ENCODE data around the gene TMEM97.
"Not testable (repeated sequence)": the region's sequence is repeated elsewhere in the genome, so short reads cannot be mapped to it uniquely, and the experiment has no call there.

The TMEM97 gene

GRCh38 chr17:28338769-28339212 is 19.8 kb downstream of the TMEM97 start:
- not testable (repeated sequence) for DNase-seq

- DNase-seq = no peak
Observed at GRCh38 chr17:28339431-28339830, 20.4 kb downstream of the TMEM97 start.

- DNase-seq = no peak
Observed at GRCh38 chr17:28340374-28340773, 21.4 kb downstream of the TMEM97 start.

GRCh38 chr17:28341516-28341915 is 22.5 kb downstream of the TMEM97 start:
- DNase-seq = no peak

- DNase-seq = no peak
Observed at GRCh38 chr17:28342313-28342712, 23.3 kb downstream of the TMEM97 start.

GRCh38 chr17:28343491-28343932 is 24.5 kb downstream of the TMEM97 start:
- no peak for DNase-seq

- no peak for DNase-seq
Observed at GRCh38 chr17:28344011-28344410, 25.0 kb downstream of the TMEM97 start.

- no peak for DNase-seq
Observed at GRCh38 chr17:28344435-28344901, 25.5 kb downstream of the TMEM97 start.

- no peak for DNase-seq
Observed at GRCh38 chr17:28345419-28346198, 26.6 kb downstream of the TMEM97 start.

- no peak for DNase-seq
Observed at GRCh38 chr17:28346199-28346580, 27.2 kb downstream of the TMEM97 start.

GRCh38 chr17:28346746-28347246 is 27.8 kb downstream of the TMEM97 start:
- no peak for DNase-seq

- peak; percentile 75 for DNase-seq
Observed at GRCh38 chr17:28347261-28347891, 28.4 kb downstream of the TMEM97 start.

GRCh38 chr17:28348979-28349378 is 30.0 kb downstream of the TMEM97 start:
- no peak for DNase-seq

GRCh38 chr17:28350271-28350670 is 31.3 kb downstream of the TMEM97 start:
- DNase-seq = no peak

GRCh38 chr17:28357061-28357900 is 38.3 kb downstream of the TMEM97 start, which contains the start of gene POLDIP2:
Gene POLDIP2, minus strand, starts transcription at chr17:28357527. Its CDS starts 79 bp downstream, at chr17:28357448.
- peak; percentile 93 for DNase-seq

- no peak for DNase-seq
Observed at GRCh38 chr17:28357901-28358197, 38.8 kb downstream of the TMEM97 start.

GRCh38 chr17:28363186-28363585 is 44.2 kb downstream of the TMEM97 start:
- DNase-seq = no peak

- no peak for DNase-seq
Observed at GRCh38 chr17:28363776-28364650, 45.0 kb downstream of the TMEM97 start.

- DNase-seq = no peak
Observed at GRCh38 chr17:28364665-28365363, 45.8 kb downstream of the TMEM97 start, which contains the start of gene SEBOX. Gene SEBOX, minus strand, starts transcription at chr17:28365199. Its CDS starts 48 bp downstream, at chr17:28365151.

- DNase-seq = no peak
Observed at GRCh38 chr17:28365487-28365886, 46.5 kb downstream of the TMEM97 start.

- no peak for DNase-seq
Observed at GRCh38 chr17:28366605-28367004, 47.6 kb downstream of the TMEM97 start.

Data from amniotic stem cell (primary cell).